T follicular helper cell (primary cell): Measurements from ENCODE around the gene OSBPL10.
"Not testable (repeated sequence)": the region's sequence is repeated elsewhere in the genome, so short reads cannot be mapped to it uniquely, and the experiment has no call there.

Source experiments
- DNase-seq: peaks from one replicate; pipeline ENCODE4 v3.0.0-alpha.2; 2020; ENCODE audit warnings: low read depth

OSBPL10 gene

GRCh38 chr3:31815006-31815405 is 166.1 kb downstream of the OSBPL10 start:
- DNase-seq, result no peak

- DNase-seq, result no peak
These were observed 167.4 kb downstream of the OSBPL10 start for GRCh38 chr3:31813686-31814085.

GRCh38 chr3:31813197-31813596 is 167.9 kb downstream of the OSBPL10 start:
- no peak for DNase-seq

- no peak for DNase-seq
These were observed 170.1 kb downstream of the OSBPL10 start for GRCh38 chr3:31810991-31811433.

- DNase-seq, result no peak
These were observed 172.8 kb downstream of the OSBPL10 start for GRCh38 chr3:31808143-31808720.

GRCh38 chr3:31804251-31805051 is 176.6 kb downstream of the OSBPL10 start:
- no peak for DNase-seq

- no peak for DNase-seq
These were observed 177.9 kb downstream of the OSBPL10 start for GRCh38 chr3:31802981-31803740.

GRCh38 chr3:31800436-31800835 is 180.6 kb downstream of the OSBPL10 start:
- no peak for DNase-seq

GRCh38 chr3:31798840-31799239 is 182.2 kb downstream of the OSBPL10 start:
- no peak for DNase-seq

- DNase-seq, result no peak
These were observed 187.2 kb downstream of the OSBPL10 start for GRCh38 chr3:31793821-31794220.

- no peak for DNase-seq
These were observed 190.0 kb downstream of the OSBPL10 start for GRCh38 chr3:31791090-31791430.

- DNase-seq, result no peak
These were observed 190.6 kb downstream of the OSBPL10 start for GRCh38 chr3:31790193-31791089.

- DNase-seq, result no peak
These were observed 191.6 kb downstream of the OSBPL10 start for GRCh38 chr3:31789429-31789828.

- DNase-seq, result no peak
These were observed 195.3 kb downstream of the OSBPL10 start for GRCh38 chr3:31785734-31786133.

GRCh38 chr3:31785286-31785685 is 195.8 kb downstream of the OSBPL10 start:
- DNase-seq, result no peak

GRCh38 chr3:31783851-31784250 is 197.2 kb downstream of the OSBPL10 start:
- DNase-seq, result not testable (repeated sequence)

- DNase-seq, result not testable (repeated sequence)
These were observed 198.8 kb downstream of the OSBPL10 start for GRCh38 chr3:31782306-31782705.

GRCh38 chr3:31779514-31779913 is 201.5 kb downstream of the OSBPL10 start:
- DNase-seq, result no peak

GRCh38 chr3:31777887-31778286 is 203.2 kb downstream of the OSBPL10 start:
- DNase-seq, result no peak

GRCh38 chr3:31777092-31777491 is 204.0 kb downstream of the OSBPL10 start:
- DNase-seq, result no peak

- DNase-seq, result no peak
These were observed 205.0 kb downstream of the OSBPL10 start for GRCh38 chr3:31776016-31776415.

GRCh38 chr3:31775383-31775782 is 205.7 kb downstream of the OSBPL10 start:
- DNase-seq, result no peak
